DMS53 (cell line): Measurements from ENCODE around the gene FARP2.

ENCODE experiments used
- DNase-seq: peaks from one replicate; lab custom pipeline; 2025; lab: John Stamatoyannopoulos, UW

Gene FARP2

DNA sequence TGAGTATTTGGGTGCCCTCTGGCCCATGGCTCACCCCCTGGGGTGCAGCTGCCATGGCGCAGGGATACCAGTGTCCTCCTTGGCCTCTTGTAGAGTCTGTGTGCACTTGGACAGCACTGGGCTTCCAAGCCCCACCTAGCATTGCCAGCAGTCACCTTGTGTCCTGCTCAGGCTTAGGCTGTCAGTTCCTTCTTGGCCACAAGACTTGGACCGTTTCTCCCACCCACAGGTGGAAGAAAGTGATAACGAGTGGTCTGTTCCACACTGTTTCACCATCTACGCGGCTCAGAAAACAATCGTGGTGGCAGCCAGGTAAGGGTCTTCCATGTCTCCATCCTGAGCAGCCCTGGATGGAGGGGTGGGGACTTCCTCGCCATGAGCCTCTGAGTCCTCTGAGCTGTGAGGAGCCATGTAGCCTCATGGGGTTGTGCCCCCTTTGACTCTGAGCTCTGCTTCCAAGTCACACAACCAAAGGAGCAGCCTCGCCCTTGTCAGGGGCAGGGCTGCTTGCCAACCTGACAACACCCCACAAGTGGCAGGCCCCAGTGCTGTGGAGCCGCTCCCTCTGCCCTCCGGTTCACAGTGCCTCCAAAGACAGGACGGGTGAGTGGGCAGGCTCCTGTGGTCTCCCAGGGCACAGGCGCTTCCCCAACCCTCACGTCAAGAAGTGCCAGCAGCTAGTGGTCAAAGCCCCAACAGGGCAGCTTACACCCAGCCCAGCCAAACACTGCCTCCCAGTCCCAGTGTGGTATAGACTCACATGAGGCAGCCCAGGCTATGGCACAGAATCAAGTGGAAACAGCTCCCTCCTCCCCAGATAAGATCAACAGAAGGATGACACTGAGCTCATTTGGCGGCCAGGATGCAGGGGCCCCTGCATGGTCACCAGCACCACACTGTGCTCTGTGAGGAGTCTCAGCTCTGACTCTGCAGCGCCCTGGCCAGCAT, 133.9 kb downstream of the FARP2 start:
- DNase-seq: no peak

DNA sequence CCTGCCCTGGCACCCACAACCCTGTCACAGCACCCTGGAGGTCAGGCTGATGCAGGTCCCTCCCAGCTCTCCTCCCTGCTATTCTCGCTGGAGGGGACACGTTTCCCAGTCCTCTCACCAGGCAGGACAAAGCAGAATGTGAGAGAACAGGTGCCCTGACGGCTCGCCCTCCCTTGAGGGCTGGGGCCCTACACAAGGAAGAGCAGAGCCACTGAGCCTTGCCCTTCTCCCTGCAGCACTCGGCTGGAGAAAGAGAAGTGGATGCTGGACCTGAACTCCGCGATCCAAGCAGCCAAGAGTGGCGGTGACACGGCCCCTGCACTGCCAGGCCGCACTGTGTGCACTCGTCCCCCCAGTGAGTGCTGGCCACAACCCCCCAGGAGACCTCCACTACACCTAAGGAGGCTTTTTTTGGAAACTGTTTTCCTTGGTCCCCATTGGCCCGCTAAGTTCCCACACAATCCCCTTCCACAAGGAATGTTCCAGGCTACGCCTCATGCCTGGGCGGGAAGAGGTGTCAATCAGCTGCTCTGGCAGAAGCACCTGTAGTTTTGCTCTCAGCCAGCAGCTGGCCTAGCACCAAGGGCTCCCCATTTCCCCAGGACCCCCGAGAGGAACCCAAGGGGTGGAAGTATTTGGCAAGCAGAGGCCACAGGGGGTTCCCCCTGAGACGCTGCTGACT, 134.9 kb downstream of the FARP2 start:
- no peak for DNase-seq

DNA sequence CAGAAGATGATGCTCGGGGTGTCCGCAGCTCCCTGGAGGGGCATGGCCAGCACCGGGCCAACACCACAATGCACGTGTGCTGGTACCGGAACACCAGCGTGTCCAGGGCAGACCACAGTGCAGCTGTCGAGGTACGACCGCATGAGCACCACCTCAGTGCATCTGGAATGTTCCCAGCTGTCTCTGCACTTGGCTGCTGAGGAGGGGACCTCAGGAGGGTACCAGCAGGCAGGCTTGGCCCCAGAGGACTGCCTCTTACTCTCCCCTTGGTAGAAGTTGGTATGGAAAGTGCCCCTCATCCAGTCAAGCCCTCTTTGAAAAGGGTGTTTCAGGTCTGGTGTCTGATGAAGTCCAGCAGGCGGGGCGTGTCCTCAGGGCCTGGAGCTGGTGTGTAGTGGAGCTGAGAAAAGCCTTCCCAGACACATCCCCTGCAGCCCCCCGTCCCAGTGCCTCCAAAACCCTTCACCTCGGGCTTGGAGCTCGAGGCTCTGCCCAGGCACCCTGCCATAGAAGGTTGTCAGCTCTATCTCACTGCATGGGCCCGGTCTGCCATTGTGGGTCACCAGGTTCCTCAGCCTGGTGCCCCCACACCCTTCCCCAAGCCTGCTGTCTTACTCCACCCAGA, 135.6 kb downstream of the FARP2 start:
- DNase-seq: no peak

DNA sequence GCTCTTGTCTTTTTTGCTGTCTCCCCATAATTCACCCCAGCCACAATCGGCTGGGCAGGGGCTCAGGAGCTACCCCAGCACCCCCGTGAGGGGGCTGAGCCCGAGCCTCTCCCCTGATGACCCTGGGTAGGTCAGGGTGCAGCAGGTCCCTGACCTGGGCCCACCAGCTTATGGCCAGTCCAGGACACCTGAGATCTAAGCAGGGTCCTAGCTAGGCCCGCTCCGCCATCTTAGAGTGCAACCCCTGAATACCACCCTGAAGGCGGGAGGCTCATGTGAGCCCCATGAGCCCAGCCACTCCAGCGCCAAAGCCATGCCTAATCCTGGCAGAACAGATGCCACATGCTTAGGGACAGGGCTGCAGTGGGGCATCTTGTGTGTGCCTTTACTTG, 136.1 kb downstream of the FARP2 start:
- DNase-seq: no peak

DNA sequence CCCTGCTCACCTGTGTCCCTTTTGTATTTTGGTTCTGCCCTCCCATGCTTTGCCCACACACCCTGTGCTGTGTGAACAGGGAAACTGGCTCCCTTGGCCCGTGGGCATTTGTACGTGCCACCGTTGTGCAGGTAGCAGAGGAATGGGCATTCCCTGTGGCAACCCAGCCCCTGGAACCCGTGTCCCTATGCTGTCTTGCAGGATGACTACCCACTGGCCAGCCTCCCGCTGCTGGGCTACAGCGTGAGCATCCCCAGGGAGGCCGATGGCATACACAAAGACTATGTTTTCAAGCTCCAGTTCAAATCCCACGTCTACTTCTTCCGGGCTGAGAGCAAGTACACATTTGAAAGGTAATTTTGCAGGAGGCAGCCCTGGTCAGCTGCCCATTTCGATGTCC, 137.0 kb downstream of the FARP2 start:
- DNase-seq: no peak

DNA sequence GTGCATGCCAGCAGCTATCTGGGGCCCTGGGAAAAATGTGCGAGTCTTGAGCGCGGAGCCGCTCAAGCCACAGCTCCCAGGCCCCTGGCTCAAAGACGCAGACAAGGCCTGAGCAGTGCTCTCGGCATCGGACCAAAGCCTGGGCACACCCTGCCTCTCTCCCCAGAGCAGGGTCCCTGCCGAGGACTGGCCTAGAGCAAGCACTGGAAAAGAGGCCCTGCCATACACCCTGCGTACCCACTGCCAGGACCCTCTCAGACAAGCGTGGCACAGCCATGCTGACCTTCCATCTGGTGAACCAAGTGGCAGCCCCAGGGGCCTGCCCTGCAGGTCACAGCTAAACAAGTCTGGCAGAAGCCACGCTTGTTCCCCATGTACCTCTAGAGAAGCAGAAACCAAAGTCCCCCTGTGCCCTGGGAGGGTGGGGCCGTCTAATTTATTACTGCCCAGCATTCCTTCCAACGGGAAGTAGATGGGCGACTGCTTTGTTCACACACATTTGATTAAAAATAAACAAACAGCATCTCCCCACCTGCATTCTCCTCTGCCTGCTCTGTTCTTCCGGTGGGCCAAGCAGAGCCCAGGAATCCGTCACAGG, 138.3 kb downstream of the FARP2 start:
- DNase-seq: no peak

DNA sequence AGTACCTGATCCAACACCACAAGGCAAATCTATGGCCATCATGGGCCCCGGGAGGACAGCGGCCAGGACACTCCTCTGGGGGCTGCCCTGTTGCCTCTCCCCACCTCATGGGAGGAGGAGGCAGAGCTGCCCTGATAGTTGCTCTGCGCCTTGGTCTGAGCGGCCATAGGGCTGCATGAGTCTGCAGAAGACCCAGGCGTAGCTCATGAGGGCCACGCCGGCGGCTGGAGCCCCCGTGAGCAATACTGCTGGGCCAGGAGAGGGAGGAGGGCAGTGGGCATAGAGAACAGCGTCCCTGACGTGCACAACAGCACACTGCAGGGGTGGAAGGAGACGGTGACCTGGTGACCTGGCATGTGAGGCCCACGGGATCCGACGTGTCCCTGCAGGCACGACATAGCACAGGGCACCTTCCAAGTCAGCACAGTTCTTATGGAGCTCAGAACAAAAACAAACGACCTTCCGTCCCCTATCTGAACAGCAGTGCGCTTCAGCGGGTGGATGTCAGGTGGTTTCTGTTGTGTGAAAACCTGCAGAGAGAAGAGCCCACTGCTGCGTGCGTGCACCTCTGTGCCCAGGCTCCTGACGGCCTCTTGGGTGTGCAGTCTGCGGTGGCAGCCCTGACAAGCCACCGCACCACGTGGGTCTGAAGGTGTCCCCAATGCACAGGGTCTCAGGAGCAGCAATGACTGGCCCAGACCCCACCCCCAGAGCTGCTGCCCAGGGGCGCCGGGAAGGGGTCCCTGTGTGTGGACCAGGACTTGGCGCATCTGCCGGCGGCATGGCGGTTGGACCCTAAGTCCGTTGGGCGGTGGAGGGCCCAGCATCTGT, 139.3 kb downstream of the FARP2 start:
- no peak for DNase-seq

DNA sequence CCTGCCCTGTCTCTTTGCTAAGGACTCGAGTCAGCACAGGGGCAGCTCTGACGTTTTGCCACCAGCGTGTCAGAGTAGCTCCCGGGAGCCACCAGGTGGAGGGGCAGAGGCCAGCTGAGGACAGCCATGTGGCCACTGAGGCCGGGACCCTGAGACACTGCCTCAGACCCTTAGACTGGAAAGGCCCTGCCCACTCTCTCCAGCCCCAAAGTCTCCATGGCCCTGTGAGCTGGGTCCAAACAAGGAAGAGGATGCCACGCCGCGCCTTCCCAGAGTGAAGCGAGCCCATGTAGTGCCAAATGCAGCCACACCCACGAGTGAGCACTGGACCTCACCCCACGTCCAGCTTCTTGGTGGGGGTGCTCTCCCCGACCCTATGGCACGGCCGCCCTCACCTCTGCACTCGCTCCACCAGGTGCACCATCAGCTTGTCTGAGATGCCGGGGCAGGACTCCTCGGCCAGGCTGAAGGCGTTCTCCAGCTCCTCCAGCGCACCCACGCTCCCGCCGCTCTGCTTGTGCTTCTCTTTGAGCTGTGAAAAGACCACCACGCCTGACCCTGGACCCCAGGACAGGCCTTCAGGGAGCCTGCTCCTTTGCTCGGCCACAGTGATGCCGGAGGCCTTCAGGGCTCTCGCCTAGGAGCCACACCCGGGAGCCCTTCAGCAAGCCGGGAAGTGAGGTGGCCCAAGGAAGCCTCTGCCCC, 140.1 kb downstream of the FARP2 start:
- no peak for DNase-seq

DNA sequence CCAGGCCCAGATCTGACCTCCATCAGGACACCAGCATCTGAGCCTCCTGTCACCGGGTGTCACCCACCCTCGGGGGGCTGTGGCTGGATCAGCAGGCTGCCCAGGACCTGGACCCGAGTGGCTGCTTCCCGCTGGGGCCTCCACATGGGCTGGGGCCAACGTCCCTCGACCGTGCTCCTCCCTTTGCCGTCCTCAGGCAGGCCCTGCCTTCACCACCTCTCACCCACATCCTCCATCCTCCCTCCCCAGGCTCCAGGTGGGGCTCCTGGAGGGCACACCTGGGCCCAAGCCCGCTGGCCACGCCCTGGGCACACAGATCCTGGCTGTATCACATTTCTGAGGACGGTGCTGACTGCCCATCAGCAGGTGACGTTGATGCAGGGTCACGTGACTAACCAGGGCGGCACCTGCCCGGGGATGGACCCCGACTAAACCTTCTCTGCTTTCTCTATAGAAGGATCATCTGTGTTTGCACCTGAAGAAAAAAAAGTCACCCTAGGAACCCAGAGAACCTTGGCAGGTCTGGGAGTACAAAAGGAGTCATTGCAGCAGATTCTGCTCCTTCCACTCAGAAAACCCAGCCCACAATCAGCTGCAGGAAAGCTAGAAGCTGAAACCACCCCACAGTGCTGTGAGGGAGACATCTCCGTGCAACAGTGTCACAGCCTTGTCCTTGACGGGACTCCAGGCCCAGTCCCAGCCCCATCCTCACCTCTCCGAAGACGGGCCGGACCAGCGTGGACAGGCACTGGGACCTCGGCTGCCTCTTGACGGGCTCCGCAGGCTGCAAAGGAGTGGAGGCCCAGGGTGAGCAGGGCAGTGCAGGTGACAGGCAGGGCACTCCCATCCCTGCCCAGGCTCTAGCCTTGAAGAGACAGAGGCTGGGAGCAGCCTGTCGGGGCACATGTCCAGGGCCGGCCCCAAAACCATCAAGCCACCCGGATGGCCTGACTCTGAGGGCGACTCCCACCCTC, 141.1 kb downstream of the FARP2 start:
- peak; percentile 93 for DNase-seq

DNA sequence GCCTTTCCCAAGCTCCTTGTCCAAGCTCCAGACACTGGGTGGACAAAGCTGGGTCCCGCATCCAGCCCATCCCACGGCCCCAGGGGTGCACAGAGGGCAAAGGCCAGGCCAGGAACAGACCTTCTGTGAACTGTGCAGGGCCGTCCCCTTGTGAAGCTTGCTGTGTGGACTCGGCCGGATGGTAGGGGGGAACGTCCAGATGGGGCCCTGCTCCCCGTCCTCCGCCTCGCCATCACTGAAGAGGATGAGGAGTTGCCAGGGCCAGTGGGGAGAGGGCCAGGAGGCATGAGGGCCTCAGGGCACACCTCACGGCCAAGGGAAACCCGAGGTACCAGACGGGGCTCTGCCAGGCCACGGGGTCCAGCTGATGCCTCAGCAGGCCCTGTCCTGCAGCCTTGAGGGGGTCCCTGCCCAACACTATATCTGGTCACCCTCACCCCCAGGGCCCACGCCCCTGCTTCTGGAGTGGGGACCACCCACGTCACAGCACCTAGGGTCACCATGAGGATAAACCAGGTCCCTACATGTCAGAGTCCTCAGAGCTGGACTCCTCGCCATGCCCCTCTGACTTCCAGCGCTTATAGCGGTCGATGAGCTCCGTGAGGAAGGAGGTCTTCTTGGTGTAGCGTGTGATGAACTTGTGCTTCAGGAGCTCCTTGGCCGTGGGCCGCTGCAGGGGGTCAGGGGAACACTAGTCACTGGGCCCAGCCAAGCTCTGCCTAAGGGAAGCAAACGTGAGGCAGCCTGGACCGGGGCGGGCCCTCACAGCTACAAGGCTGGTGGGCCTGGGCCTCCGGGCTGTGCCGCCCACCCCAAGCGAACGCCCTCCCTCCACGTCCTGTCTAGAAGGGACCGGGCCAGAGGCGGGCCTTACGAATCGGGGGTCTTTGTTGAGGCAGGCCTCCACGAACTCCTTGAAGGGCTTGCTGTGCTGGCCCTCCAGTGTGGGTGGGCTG, 142.3 kb downstream of the FARP2 start:
- DNase-seq: no peak

DNA sequence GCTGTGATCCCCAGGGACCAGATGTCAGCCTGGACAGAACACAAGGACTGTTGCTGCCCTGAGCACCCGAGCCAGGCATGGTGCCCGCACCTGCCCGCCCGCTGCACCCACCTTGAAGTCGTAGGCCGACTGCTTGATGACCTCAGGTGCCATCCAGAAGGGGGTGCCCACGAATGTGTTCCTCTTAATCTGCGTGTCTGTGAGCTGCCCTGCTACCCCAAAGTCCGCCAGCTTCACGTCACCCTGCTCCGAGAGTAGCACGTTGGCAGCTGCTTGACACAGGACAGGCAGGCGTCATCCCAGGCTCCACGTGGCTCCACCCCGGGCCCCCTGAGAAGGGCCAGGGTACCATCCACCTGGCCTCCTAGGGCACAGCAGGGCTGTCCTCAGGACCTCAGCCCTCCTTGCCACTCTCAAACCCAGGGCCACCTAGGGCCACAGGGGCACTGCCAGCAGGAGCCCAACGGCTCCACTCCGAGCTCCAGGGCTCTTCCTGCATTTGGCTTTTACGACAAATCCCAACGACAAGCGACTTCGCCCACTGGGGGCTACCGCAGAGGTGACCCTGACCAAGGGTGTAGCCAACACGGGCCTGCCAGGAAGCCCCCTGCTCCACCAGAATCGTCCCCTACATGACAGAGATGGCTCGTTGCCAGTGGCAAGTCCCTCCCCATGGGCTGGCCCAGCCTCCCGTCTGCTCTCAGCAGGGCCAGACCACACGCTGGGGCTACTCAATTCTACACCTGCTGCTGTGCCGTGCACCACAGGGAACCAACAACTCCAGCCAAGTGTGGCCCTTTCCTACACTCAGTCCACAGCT, 143.3 kb downstream of the FARP2 start:
- no peak for DNase-seq

DNA sequence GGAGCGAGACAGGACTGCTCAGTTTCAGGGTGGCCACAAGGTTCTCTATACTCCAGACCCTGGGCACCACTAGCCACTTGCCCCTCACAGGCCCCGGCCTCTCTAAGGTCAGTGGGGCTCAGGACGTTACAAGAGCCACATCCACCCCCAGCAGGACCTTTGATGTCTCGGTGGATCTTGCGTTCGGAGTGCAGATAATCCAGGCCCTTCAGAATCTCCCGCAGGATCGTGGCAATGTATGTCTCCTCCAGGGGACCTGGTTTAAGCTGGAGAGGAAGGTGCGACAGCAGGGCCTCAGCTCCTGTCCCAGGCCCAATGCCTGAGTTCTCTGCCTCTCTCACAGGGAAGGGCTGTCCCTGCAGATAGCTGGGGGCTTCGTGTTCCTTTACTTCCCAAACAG, 143.9 kb downstream of the FARP2 start:
- no peak for DNase-seq

DNA sequence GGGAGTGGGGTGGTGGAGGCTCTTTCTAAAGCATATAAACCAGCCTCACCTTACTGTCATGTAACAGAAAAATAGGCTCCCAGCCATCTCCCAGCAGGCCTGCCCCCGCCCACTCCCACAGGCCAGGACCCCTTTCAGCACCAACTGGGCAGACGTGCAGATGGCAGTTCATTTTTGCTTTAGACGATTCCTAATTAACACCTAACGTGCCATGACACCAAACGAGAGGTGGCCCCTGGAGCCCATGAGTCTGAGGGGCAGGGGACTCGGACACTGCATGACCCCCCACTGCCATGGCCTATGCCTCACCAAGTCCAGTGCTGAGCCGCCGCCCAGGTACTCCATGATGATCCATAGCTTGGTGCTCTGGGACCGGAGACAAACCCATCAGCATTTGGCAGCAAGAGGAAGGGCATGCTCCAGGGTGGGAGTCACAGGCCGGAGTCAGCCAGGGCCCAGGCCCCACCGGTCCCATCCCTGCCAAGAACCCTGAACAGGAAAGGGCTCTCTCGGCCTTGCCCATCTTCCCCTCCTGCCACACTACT, 144.4 kb downstream of the FARP2 start:
- no peak for DNase-seq

DNA sequence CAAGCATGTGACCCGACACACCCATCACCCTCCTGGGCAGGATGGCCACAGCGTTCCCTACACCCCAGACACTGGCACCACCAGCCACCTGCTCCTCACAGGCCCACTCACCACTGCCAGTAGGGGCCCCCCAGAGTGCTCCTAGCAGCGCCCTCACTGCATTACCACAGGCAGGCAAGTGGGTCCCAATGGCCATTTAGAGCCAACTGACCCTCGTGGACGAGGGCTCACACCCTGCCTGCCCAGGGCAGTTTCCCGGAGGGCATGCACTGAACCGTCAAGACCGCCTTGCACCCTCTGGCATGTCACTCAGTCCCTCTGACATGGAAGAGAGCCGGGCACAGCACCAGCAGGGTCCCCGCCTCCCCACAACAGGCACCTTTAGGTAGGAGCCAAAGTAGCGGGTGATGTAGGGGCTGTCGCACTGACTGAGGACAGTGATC, 145.0 kb downstream of the FARP2 start:
- no peak for DNase-seq

DNA sequence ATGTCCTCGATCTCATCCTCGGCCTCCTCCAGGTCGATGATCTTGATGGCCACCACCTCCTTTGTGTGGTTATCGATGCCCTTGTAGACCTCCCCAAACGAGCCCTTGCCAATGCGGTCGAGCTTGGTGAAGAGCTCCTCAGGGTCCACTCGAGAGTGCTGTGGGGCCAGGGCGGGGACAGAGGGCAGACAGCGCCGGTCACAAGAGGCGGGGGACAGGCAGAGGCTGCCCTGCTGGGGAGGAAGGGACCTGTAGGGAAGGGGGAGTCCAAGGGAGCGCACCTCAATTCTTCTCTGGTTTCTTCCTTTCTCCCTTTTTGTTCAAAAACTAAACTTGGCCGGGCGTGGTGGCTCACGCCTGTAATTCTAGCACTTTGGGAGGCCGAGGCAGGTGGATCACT, 145.5 kb downstream of the FARP2 start:
- DNase-seq: no peak

DNA sequence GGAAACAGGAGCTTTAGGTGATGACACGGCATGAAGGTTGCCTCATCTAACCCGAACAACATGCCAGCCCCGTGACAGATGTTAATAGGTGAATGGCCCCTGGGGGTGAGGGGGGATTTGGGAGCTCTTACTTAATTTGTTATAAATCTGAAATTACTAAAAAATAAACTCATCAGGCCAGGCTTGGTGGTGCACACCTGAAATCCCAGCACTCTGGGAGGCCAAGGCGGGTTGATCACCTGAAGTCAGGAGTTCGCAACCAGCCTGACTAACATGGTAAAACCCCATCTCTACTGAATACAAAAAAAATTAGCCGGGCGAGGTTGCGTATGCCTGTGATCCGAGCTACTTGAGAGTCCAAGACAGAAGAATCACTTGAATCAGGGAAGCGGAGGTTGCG, 146.2 kb downstream of the FARP2 start:
- DNase-seq: no peak

DNA sequence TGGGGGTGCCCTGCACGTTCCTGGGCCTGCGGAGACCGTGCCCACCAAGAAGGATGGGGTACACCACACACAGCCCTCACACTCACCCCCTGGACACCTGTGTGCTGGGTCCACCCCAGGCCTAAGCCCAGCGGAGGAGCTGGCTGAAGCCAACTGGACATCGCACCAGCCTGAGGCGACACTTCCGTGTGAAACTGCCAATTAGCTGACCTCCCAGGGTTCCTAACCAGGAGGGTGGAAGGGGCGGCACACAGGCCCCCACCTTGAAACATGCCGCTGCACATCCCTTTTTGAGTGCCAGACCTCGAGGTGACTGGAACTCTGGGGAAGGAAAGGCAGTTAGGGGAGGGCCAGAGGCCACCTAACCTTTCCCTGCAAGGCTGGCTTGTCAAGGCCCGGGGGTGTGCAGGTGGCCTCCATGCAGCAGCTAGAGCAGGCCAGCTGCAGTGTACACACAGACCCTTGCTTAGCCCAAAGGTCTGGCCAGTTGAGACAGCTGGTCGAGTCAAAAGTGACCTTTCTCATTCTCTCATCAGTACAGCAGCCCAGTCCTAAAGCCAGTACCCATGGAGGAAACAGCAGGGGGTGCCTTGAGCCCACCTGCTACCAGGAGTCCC, 147.8 kb downstream of the FARP2 start:
- DNase-seq: no peak
